Uterus (tissue), 4 donors: ENCODE data around the gene NAT9. TPM values are rescaled to one million over a fixed set of nuclear protein-coding genes. Genes with fewer than 3 reads are reported as not detected.

Source experiments
- DNase-seq, 2 donors: peaks; one replicate each; pipeline ENCODE4 v3.0.0-alpha.2; 2019 to 2020
- H3K27ac ChIP-seq, 2 donors: fragments of 200-600 bp; sonication (generic); 1 replicate in 1 of 2; 2 replicates in 1 of 2; pipeline ENCODE4 v1.5.1; 2016 to 2018
- H3K27me3 ChIP-seq, 2 donors: fragments of 200-600 bp; sonication (generic); one replicate each; pipeline ENCODE4 v1.5.1; 2018 to 2019; ENCODE audit warnings: control low read depth in 1 of 2
- H3K36me3 ChIP-seq, 2 donors: fragments of 200-600 bp; sonication (generic); one replicate each; pipeline ENCODE4 v1.5.1; 2019; ENCODE audit warnings: control low read depth in 1 of 2
- H3K4me1 ChIP-seq, 2 donors: fragments of 200-600 bp; sonication (generic); one replicate each; pipeline ENCODE4 v1.5.1; 2018 to 2019; ENCODE audit warnings: control low read depth in 1 of 2
- H3K4me3 ChIP-seq, 2 donors: fragments of 200-600 bp; sonication (generic); 1 replicate in 1 of 2; 2 replicates in 1 of 2; pipeline ENCODE4 v1.5.1; 2018 to 2019; ENCODE audit warnings: mild to moderate bottlenecking in 1 of 2
- H3K9me3 ChIP-seq, 2 donors: fragments of 200-600 bp; sonication (generic); one replicate each; pipeline ENCODE4 v1.5.1; 2019; ENCODE audit warnings: control low read depth in 1 of 2
- CTCF ChIP-seq, 4 experiments: fragments of 200-600 bp in 2 of 4; fragments of 450-650 bp in 2 of 4; sonication (generic) in 2 of 4; IDR thresholded peaks; one replicate each; pipeline ENCODE4 v1.5.1; 2016 to 2019; ENCODE audit warnings: antibody characterized with exemption in 4 of 4, mild to moderate bottlenecking in 2 of 4, moderate library complexity in 1 of 4
- POLR2A ChIP-seq, 2 donors: fragments of 450-650 bp; IDR thresholded peaks; one replicate each; pipeline ENCODE4 v1.6.1; 2016; ENCODE audit warnings: antibody characterized with exemption in 2 of 2, mild to moderate bottlenecking in 1 of 2, moderate library complexity in 1 of 2
- intact Hi-C: fragments of 100-400 bp; cut with DNase I; formaldehyde crosslinking; loops from one replicate; pipeline ENCODE4 v1.15.1; 2023; ENCODE audit warnings: low total_unique reads
- total RNA-seq, 4 donors: library from RNA; depleted of rRNA in 3 of 4; stranded (reverse); fragments of >200 nt in 3 of 4; gene quantifications; one replicate each; pipeline versions ENCODE4 v1.1.0 to v1.2.4, GENCODE V29; 2014 to 2023
- donor health status: DM: yes; HTN: yes; CAD: no.

The NAT9 gene
- total RNA-seq, 4 donors from 2014 or later, result 5.4 to 53.3 (median 33.9) TPM

- TF ChIP-seq POLR2A (IDR thresholded peaks at IDR 0.05), result no peak
- no peak for TF ChIP-seq CTCF (IDR thresholded peaks at IDR 0.05)
- H3K4me3 ChIP-seq, result no peak overlapping the region
- H3K4me1 ChIP-seq, result no peaks in the 10 kb centered on the region
- H3K36me3 ChIP-seq, result no peaks in the 10 kb centered on the region
- DNase-seq, result no peak
- H3K27me3 ChIP-seq, result no peaks in the 10 kb centered on the region
- intact Hi-C loops, result no loop called here
- H3K9me3 ChIP-seq, result no peaks in the 10 kb centered on the region
- no peak overlapping the region for H3K27ac ChIP-seq
Measured at GRCh38 chr17:74815067-74815466, 38.9 kb upstream of the NAT9 start.

- Histone ChIP-seq H3K4me1 (no peaks in the 10 kb centered on the region), H3K9me3 (no peaks in the 10 kb centered on the region), H3K27ac (no peak overlapping the region), H3K4me3 (no peak overlapping the region), H3K27me3 (no peaks in the 10 kb centered on the region), H3K36me3 (no peaks in the 10 kb centered on the region)
- intact Hi-C loops, result no loop called here
- no peak for DNase-seq
- TF ChIP-seq CTCF (IDR thresholded peaks at IDR 0.05) (no peak), POLR2A (IDR thresholded peaks at IDR 0.05) (no peak)
Measured at GRCh38 chr17:74814453-74814852, 38.3 kb upstream of the NAT9 start.

GRCh38 chr17:74812109-74813009 is 36.2 kb upstream of the NAT9 start:
- H3K27ac ChIP-seq, result no peak overlapping the region
- no peaks in the 10 kb centered on the region for H3K36me3 ChIP-seq
- no peaks in the 10 kb centered on the region for H3K27me3 ChIP-seq
- H3K9me3 ChIP-seq, result no peaks in the 10 kb centered on the region
- no peak for DNase-seq
- intact Hi-C loops, result no loop called here
- no peak for TF ChIP-seq CTCF (IDR thresholded peaks at IDR 0.05)
- no peak for TF ChIP-seq POLR2A (IDR thresholded peaks at IDR 0.05)
- H3K4me1 ChIP-seq, result no peaks in the 10 kb centered on the region
- no peak overlapping the region for H3K4me3 ChIP-seq

- no peak for DNase-seq
- Histone ChIP-seq H3K4me1 (no peaks in the 10 kb centered on the region), H3K4me3 (no peak overlapping the region), H3K27ac (no peak overlapping the region), H3K9me3 (no peaks in the 10 kb centered on the region), H3K27me3 (no peaks in the 10 kb centered on the region), H3K36me3 (no peaks in the 10 kb centered on the region)
- no peak for TF ChIP-seq CTCF (IDR thresholded peaks at IDR 0.05)
- TF ChIP-seq POLR2A (IDR thresholded peaks at IDR 0.05), result no peak
- intact Hi-C loops, result no loop called here
Measured at GRCh38 chr17:74810699-74811485, 34.7 kb upstream of the NAT9 start.
